ENCODE measurements around the gene TRMT10A.

DNA sequence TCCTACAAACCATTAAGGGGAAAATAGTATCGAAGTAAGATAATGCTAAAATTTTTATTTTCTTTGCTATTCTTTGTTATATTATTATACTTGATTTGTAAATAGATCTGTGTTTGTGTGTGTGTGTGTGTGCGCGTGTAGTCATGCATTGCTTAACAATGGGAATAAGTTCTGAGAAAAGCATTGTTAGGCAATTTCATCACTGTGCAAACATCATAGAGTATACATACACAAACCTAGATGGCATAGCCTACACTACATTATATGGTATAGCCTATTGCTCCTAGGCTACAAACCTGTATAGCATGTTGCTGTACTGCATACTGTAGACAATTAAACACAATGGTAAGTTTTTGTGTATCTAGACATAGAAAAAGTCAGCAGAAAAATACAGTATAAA, 27.9 kb upstream of the TRMT10A start:
- TF ChIP-seq, protein P1, sequence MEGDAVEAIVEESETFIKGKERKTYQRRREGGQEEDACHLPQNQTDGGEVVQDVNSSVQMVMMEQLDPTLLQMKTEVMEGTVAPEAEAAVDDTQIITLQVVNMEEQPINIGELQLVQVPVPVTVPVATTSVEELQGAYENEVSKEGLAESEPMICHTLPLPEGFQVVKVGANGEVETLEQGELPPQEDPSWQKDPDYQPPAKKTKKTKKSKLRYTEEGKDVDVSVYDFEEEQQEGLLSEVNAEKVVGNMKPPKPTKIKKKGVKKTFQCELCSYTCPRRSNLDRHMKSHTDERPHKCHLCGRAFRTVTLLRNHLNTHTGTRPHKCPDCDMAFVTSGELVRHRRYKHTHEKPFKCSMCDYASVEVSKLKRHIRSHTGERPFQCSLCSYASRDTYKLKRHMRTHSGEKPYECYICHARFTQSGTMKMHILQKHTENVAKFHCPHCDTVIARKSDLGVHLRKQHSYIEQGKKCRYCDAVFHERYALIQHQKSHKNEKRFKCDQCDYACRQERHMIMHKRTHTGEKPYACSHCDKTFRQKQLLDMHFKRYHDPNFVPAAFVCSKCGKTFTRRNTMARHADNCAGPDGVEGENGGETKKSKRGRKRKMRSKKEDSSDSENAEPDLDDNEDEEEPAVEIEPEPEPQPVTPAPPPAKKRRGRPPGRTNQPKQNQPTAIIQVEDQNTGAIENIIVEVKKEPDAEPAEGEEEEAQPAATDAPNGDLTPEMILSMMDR (conservative IDR thresholded peaks at IDR 0.05; ENCODE audit: low read length), result no peak
- no peak for TF ChIP-seq EZH2phosphoT487 (IDR thresholded peaks at IDR 0.05; ENCODE audit: borderline replicate concordance)

Measured in Loucy (cell line).